HepG2 (cell line): ENCODE results near the gene TMOD2. TPM values are rescaled to one million over a fixed set of nuclear protein-coding genes. Genes with fewer than 3 reads are reported as not detected.

Source experiments
- ATAC-seq: fragments of 200-7000 bp; cut with Tn5 transposase; 3 replicates; pipeline ENCODE4 v1.9.1; 2020; ENCODE audit warnings: mild to moderate bottlenecking, moderate library complexity
- BruUV-seq: library from RNA; stranded (reverse); fragments of 400-500 nt; replicated peaks from 2 replicates; lab custom pipeline; 2021; lab: Mats Ljungman, UMichigan
- CTCF ChIA-PET: fragments of 300-600 bp; formaldehyde crosslinking; extraction: SDS; loops from one replicate; lab custom pipeline; 2021; ENCODE audit warnings: low total read pairs, inconsistent platforms, low intra/inter-chr PET ratio; lab: Yijun Ruan, JAX
- POLR2A ChIA-PET: fragments of 350-600 bp; sonication (Branson Sonifier 250); formaldehyde crosslinking; loops from one replicate; lab custom pipeline; 2020; ENCODE audit warnings: antibody characterized with exemption, inconsistent platforms; lab: Yijun Ruan, JAX
- DNase-seq: peaks from one replicate; pipeline ENCODE4 v3.0.0-alpha.2; 2015; ENCODE audit warnings: low spot score
- FAIRE-seq: peaks from 3 replicates; lab custom pipeline; 2011; peaks lifted over from hg19 to GRCh38; lab: Jason Lieb, UNC
- H2AFZ ChIP-seq: one replicate; pipeline ENCODE4 v1.6.1; 2011; ENCODE audit warnings: low read length, inconsistent platforms
- H3K27ac ChIP-seq: fragments of 300-600 bp; 3 replicates; pipeline ENCODE4 v1.8.0; 2011; ENCODE audit warnings: mixed run types, mild to moderate bottlenecking, mixed read lengths, low read length, inconsistent platforms; ENCODE audit not compliant: insufficient read depth; ENCODE audit errors: extremely low read length
- H3K27me3 ChIP-seq, 2 experiments: fragments of 200-600 bp in 1 of 2; 2 replicates in 1 of 2; 3 replicates in 1 of 2; pipeline versions ENCODE4 v1.6.0 to v1.8.0; 2011; ENCODE audit warnings: low read length in 2 of 2, mild to moderate bottlenecking in 2 of 2, moderate library complexity in 2 of 2, inconsistent platforms in 1 of 2; ENCODE audit not compliant: insufficient read depth in 2 of 2, control insufficient read depth in 1 of 2
- H3K36me3 ChIP-seq, 2 experiments: fragments of 200-600 bp in 1 of 2; replicated peaks in 1 of 2; 2 replicates in 1 of 2; 3 replicates in 1 of 2; pipeline versions ENCODE4 v1.5.1 to v1.8.0; 2011; ENCODE audit warnings: low read length in 2 of 2, inconsistent platforms in 1 of 2; ENCODE audit not compliant: insufficient read depth in 2 of 2, control insufficient read depth in 1 of 2
- H3K4me1 ChIP-seq: 2 replicates; pipeline ENCODE4 v1.5.1; 2012; ENCODE audit warnings: low read length, inconsistent platforms; ENCODE audit not compliant: insufficient read depth
- H3K4me2 ChIP-seq: 2 replicates; pipeline ENCODE4 v1.6.0; 2011; ENCODE audit warnings: low read depth, low read length, inconsistent platforms
- H3K4me3 ChIP-seq, 3 experiments: fragments of 200-600 bp in 1 of 3; sonication (generic), shearing (Covaris generic) in 1 of 3; replicated peaks in 1 of 3; 2 replicates each; pipeline ENCODE4 v1.5.1; 2011 to 2016; ENCODE audit warnings: low read length in 3 of 3, inconsistent platforms in 2 of 3, low read depth in 2 of 3, mild to moderate bottlenecking in 2 of 3, control low read depth in 1 of 3, mixed read lengths in 1 of 3; ENCODE audit not compliant: insufficient read depth in 1 of 3
- H3K79me2 ChIP-seq: one replicate; pipeline ENCODE4 v1.6.1; 2011; ENCODE audit warnings: low read length, inconsistent platforms; ENCODE audit not compliant: insufficient read depth
- H3K9ac ChIP-seq: 2 replicates; pipeline ENCODE4 v1.6.0; 2011; ENCODE audit warnings: mild to moderate bottlenecking, low read depth, low read length, inconsistent platforms; ENCODE audit not compliant: insufficient read depth
- H3K9me3 ChIP-seq: 2 replicates; pipeline ENCODE4 v1.5.1; 2012; ENCODE audit warnings: mild to moderate bottlenecking, low read length
- H4K20me1 ChIP-seq: 2 replicates; pipeline ENCODE4 v1.6.0; 2011; ENCODE audit warnings: inconsistent platforms, mild to moderate bottlenecking, low read length, moderate library complexity; ENCODE audit not compliant: insufficient read depth
- CBX2 ChIP-seq, 2 experiments: fragments of 200-600 bp in 1 of 2; sonication (generic); formaldehyde crosslinking in 1 of 2; IDR thresholded peaks; 2 replicates each; pipeline versions ENCODE4 v1.7.0 to v1.8.1; 2018 to 2022; ENCODE audit warnings: low read depth in 2 of 2, low read length in 1 of 2, mild to moderate bottlenecking in 1 of 2, missing genetic modification reagents in 1 of 2
- GLI4 ChIP-seq: sonication (generic); formaldehyde crosslinking; IDR thresholded peaks from 2 replicates; pipeline ENCODE4 v1.5.1; 2020; ENCODE audit warnings: missing genetic modification reagents, mild to moderate bottlenecking, moderate library complexity, borderline replicate concordance
- KDM5A ChIP-seq: fragments of 200-600 bp; sonication (generic); IDR thresholded peaks from 2 replicates; pipeline ENCODE4 v1.7.0; 2018; ENCODE audit warnings: antibody characterized with exemption, mild to moderate bottlenecking, low read length, borderline replicate concordance
- MIER2 ChIP-seq: IDR thresholded peaks from 2 replicates; pipeline ENCODE4 v1.6.1; 2016; ENCODE audit warnings: missing biosample characterization, missing genetic modification reagents
- REST ChIP-seq, 2 experiments: IDR thresholded peaks; 2 replicates each; pipeline ENCODE4 v1.6.1; 2011 to 2012; ENCODE audit warnings: low read length in 2 of 2, borderline replicate concordance in 1 of 2, low read depth in 1 of 2, mild to moderate bottlenecking in 1 of 2, moderate library complexity in 1 of 2
- TOPORS ChIP-seq: sonication (generic); formaldehyde crosslinking; IDR thresholded peaks from 2 replicates; pipeline ENCODE4 v1.8.0; 2023; ENCODE audit warnings: mild to moderate bottlenecking, missing genetic modification reagents
- XRCC5 ChIP-seq: fragments of 200-400 bp; formaldehyde crosslinking; optimal IDR thresholded peaks from 2 replicates; pipeline ENCODE3; 2017; ENCODE audit warnings: mild to moderate bottlenecking, low read length
- ZFP90 ChIP-seq: sonication (generic); formaldehyde crosslinking; IDR thresholded peaks from 2 replicates; pipeline ENCODE4 v1.8.0; 2022; ENCODE audit warnings: missing genetic modification reagents, mild to moderate bottlenecking, inconsistent platforms, borderline replicate concordance
- ZMYM4 ChIP-seq: sonication (generic); formaldehyde crosslinking; IDR thresholded peaks from 2 replicates; pipeline ENCODE4 v1.8.1; 2023; ENCODE audit warnings: mild to moderate bottlenecking, missing genetic modification reagents
- ZNF510 ChIP-seq: sonication (generic); formaldehyde crosslinking; IDR thresholded peaks from 2 replicates; pipeline ENCODE4 v1.4.0; 2020; ENCODE audit warnings: low read depth, mild to moderate bottlenecking, missing genetic modification reagents
- ZNF605 ChIP-seq: sonication (generic); formaldehyde crosslinking; IDR thresholded peaks from 2 replicates; pipeline ENCODE4 v1.8.0; 2022; ENCODE audit warnings: mild to moderate bottlenecking, missing genetic modification reagents
- ZNF619 ChIP-seq: sonication (generic); formaldehyde crosslinking; IDR thresholded peaks from 2 replicates; pipeline ENCODE4 v1.4.0; 2020; ENCODE audit warnings: mild to moderate bottlenecking, missing genetic modification reagents
- ZNF781 ChIP-seq: sonication (generic); formaldehyde crosslinking; IDR thresholded peaks from 2 replicates; pipeline ENCODE4 v1.5.1; 2020; ENCODE audit warnings: borderline replicate concordance, mild to moderate bottlenecking, missing genetic modification reagents; ENCODE audit errors: not compliant biosample characterization
- ZSCAN9 ChIP-seq: IDR thresholded peaks from 2 replicates; pipeline ENCODE4 v1.6.1; 2016; ENCODE audit warnings: borderline replicate concordance
- WGBS: methylation state at CpG from one replicate; pipeline ENCODE4 v1.1.6; 2017; ENCODE audit warnings: low lambda C conversion rate; 5-methylcytosine and 5-hydroxymethylcytosine counted together
- in situ Hi-C: cut with HindIII; loops from 2 replicates; pipeline ENCODE4 v1.10.0; 2017; ENCODE audit warnings: low pct_unique_long_range_greater_than_20kb; ENCODE audit not compliant: extremely low pct_ligation_motif_present
- intact Hi-C: fragments of 100-400 bp; cut with micrococcal nuclease; formaldehyde crosslinking; loops from one replicate; pipeline ENCODE4 v1.10.0; 2022; ENCODE audit not compliant: unreplicated experiment
- polyA plus RNA-seq, 8 experiments: library from polyadenylated mRNA; depleted of rRNA in 3 of 8; stranded (reverse) in 7 of 8; unstranded in 1 of 8; fragments of >200 nt; fragmentation: Illumina TruSeq in 4 of 8; extraction: Trizol in 4 of 8; gene quantifications; 2 replicates each; pipeline versions ENCODE4 v1.2.1 to v1.2.3, GENCODE V29; 2011 to 2016; ENCODE audit warnings: low read depth in 4 of 8, missing spikeins in 1 of 8, mixed read lengths in 1 of 8; ENCODE audit not compliant: insufficient read depth in 1 of 8
- total RNA-seq, 5 experiments: library from RNA; depleted of rRNA; stranded (reverse); fragments of >200 nt; fragmentation: Illumina TruSeq; extraction: Trizol; gene quantifications; 2 replicates each; pipeline ENCODE4 v1.2.3, GENCODE V29; 2016; ENCODE audit warnings: low read depth in 1 of 5

The TMOD2 gene
- total and polyA plus RNA-seq, 2 of the 13 experiments (the other 11 are each of a cell fraction or from before 2014, with no cell fraction given): 0.01 to 0.02 TPM

DNA sequence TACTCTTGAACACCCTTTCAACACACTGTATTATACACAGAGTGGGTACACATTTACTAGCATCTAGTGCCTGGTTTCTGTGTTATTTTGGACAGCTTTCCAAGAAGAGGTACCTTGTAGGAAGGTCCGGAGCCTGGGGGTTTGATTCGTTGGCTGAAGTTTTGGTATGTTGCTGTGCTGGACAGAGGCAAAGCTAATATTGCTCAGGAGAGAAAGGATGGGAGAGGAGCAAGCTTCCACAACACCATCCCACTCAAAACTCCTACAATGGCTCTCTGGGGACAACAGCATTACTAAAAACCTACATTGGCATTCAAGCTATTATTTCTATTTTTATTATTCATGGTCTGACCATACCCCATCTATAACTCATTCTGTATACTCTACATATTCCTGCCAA lies 12.8 kb upstream of the TMOD2 start:
- in situ Hi-C loops (no loop called here), intact Hi-C loops (no loop called here)
- WGBS: 60% methylated on average over 2 of the region's 2 CpGs
- no TSS peak for BruUV-seq
- Histone ChIP-seq H4K20me1 (no peaks in the 10 kb centered on the region), H3K9ac (no peak overlapping the region), H2AFZ (no peak overlapping the region), H3K9me3 (no peaks in the 10 kb centered on the region), H3K4me3 (no peak overlapping the region), H3K27ac (no peak overlapping the region), H3K79me2 (no peaks in the 10 kb centered on the region), H3K27me3 (peaks cover 0 to 39% of the 10 kb centered on the region in 2 experiments; a peak in 3 of 5 replicates), H3K4me1 (no peaks in the 10 kb centered on the region), H3K36me3 (no peaks in the 10 kb centered on the region), H3K4me2 (no peak overlapping the region)
- ChIA-PET POLR2A (no interaction called here), CTCF (no interaction called here)
- peak; percentile 3 to 81; a peak in 3 of 4 replicates for TF ChIP-seq REST (IDR thresholded peaks at IDR 0.05; ENCODE audit: borderline replicate concordance in 1 of 2, low read depth in 1 of 2, low read length in 2 of 2)
- TF ChIP-seq ZMYM4 (CRISPR knock-in tag): no peak
- DNase-seq: no peak
- no peak for FAIRE-seq
- no peak for ATAC-seq

DNA sequence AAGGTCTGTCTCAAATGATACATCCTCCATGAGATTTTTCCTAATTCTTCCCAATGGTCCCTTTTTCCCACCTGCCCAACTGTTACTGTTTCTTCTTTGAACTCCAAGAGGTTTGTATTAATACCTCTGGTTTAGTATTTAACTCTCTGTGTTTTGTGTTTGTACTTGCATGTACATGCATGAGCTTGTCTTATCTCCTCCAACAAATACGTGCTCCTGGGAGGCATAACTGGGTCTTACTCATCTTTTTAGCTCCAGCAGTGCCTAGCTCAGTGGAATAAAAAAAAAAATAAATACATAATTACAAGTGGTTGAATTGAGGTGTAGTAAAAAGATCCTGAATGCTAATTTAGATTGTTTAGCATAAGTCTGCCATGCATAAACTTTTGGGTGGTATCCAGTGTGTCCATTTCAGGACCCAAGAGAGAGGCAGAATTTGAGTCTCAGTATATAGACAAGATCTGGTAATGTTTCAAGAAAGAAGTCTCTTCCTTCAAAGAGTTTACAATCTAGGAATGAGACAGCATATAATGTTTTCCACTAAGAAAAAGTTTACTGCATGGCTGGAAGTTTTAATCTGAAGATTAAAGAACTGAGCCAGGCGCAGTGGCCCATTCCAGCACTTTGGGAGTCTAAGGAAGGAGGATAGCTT lies 12.2 kb upstream of the TMOD2 start:
- in situ Hi-C loops: no loop called here
- 43% methylated on average over 2 of the region's 2 CpGs for WGBS
- TF ChIP-seq XRCC5 (no peak), ZNF781 (CRISPR knock-in tag) (no peak), KDM5A (no peak), ZSCAN9 (CRISPR knock-in tag) (no peak), ZNF510 (no peak), TOPORS (CRISPR knock-in tag) (no peak), GLI4 (CRISPR knock-in tag) (no peak), MIER2 (no peak), ZNF619 (no peak), ZNF605 (CRISPR knock-in tag) (no peak), ZFP90 (CRISPR knock-in tag) (no peak), CBX2 (IDR thresholded peaks at IDR 0.05; ENCODE audit: low read depth, low read length) (no peak), CBX2 (CRISPR knock-in tag; IDR thresholded peaks at IDR 0.05; ENCODE audit: low read depth) (no peak)

More for the DNA sequence above, 12.2 kb upstream of the TMOD2 start:
- no peak for FAIRE-seq
- no peak overlapping the region for H3K27ac ChIP-seq
- no peak for DNase-seq
- BruUV-seq: no TSS peak
- intact Hi-C loops: no loop called here
- no peaks in the 10 kb centered on the region for H3K4me1 ChIP-seq
- CTCF ChIA-PET: no interaction called here
- H3K27me3 ChIP-seq: peaks cover 0 to 38% of the 10 kb centered on the region in 2 experiments; a peak in 3 of 5 replicates
- ATAC-seq: no peak
- no peaks in the 10 kb centered on the region for H3K9me3 ChIP-seq
- H2AFZ ChIP-seq: no peak overlapping the region
- H3K4me3 ChIP-seq: no peak overlapping the region
- H3K9ac ChIP-seq: no peak overlapping the region
- H3K79me2 ChIP-seq: no peaks in the 10 kb centered on the region
- no peaks in the 10 kb centered on the region for H3K36me3 ChIP-seq
- no peaks in the 10 kb centered on the region for H4K20me1 ChIP-seq
- POLR2A ChIA-PET: no interaction called here
- H3K4me2 ChIP-seq: no peak overlapping the region
